SK-N-SH (cell line): ENCODE measurements around the gene MYPOP. TPM values are rescaled to one million over a fixed set of nuclear protein-coding genes. Genes with fewer than 3 reads are reported as not detected.

Experiments used
- CTCF ChIA-PET: fragments of 300-600, 350-600 bp; formaldehyde crosslinking; extraction: SDS; loops from one replicate; lab custom pipeline; 2021; lab: Yijun Ruan, JAX
- POLR2A ChIA-PET: fragments of 350-600 bp; sonication (Branson Sonifier 250); formaldehyde crosslinking; extraction: SDS; loops from one replicate; lab custom pipeline; 2020; ENCODE audit warnings: antibody characterized with exemption, inconsistent platforms; lab: Yijun Ruan, JAX
- DNase-seq: peaks from one replicate; pipeline ENCODE4 v3.0.0; 2012
- H2AFZ ChIP-seq: fragments of 200-600 bp; sonication (generic); 2 replicates; pipeline ENCODE4 v1.8.1; 2016; ENCODE audit warnings: antibody characterized with exemption, mild to moderate bottlenecking, low read depth
- H3F3A ChIP-seq: fragments of 200-600 bp; sonication (generic); replicated peaks from 2 replicates; pipeline ENCODE3; 2016; ENCODE audit warnings: antibody characterized with exemption, mild to moderate bottlenecking; ENCODE audit not compliant: insufficient read depth
- H3K27ac ChIP-seq, 2 experiments: fragments of 200-500 bp in 1 of 2; fragments of 200-600 bp in 1 of 2; sonication (Bioruptor generic) in 1 of 2; sonication (generic), shearing (Covaris generic) in 1 of 2; 2 replicates each; pipeline versions ENCODE4 v1.5.1 to v1.6.1; 2014 to 2016; ENCODE audit warnings: low read depth in 2 of 2, inconsistent platforms in 1 of 2, low read length in 1 of 2, mild to moderate bottlenecking in 1 of 2, mixed read lengths in 1 of 2
- H3K27me3 ChIP-seq: fragments of 200-600 bp; sonication (generic), shearing (Covaris generic); 2 replicates; pipeline ENCODE4 v1.6.1; 2016; ENCODE audit warnings: mixed run types; ENCODE audit not compliant: insufficient read depth
- H3K36me3 ChIP-seq, 2 experiments: fragments of 200-500 bp in 1 of 2; fragments of 200-600 bp in 1 of 2; sonication (Bioruptor generic) in 1 of 2; sonication (generic) in 1 of 2; replicated peaks in 1 of 2; 2 replicates each; pipeline versions ENCODE3 to v1.5.1; 2014 to 2016; ENCODE audit warnings: low read length in 1 of 2, mild to moderate bottlenecking in 1 of 2; ENCODE audit not compliant: insufficient read depth in 2 of 2, control insufficient read depth in 1 of 2
- H3K4me1 ChIP-seq, 2 experiments: fragments of 200-500 bp in 1 of 2; fragments of 200-600 bp in 1 of 2; sonication (Bioruptor generic) in 1 of 2; sonication (generic), shearing (Covaris generic) in 1 of 2; 2 replicates each; pipeline versions ENCODE4 v1.5.1 to v1.6.1; 2014 to 2016; ENCODE audit warnings: low read depth in 1 of 2, low read length in 1 of 2, mixed run types in 1 of 2; ENCODE audit not compliant: insufficient read depth in 2 of 2, control insufficient read depth in 1 of 2
- H3K4me2 ChIP-seq: fragments of 200-600 bp; sonication (generic), shearing (Covaris generic); 2 replicates; pipeline ENCODE4 v1.6.1; 2017; ENCODE audit warnings: mixed run types
- H3K4me3 ChIP-seq, 2 experiments: fragments of 200-500 bp in 1 of 2; fragments of 200-600 bp in 1 of 2; sonication (Bioruptor generic) in 1 of 2; sonication (generic), shearing (Covaris generic) in 1 of 2; 2 replicates each; pipeline versions ENCODE4 v1.5.1 to v1.8.1; 2014 to 2016; ENCODE audit warnings: low read depth in 2 of 2, inconsistent platforms in 1 of 2, low read length in 1 of 2, mild to moderate bottlenecking in 1 of 2, mixed read lengths in 1 of 2, moderate library complexity in 1 of 2
- H3K79me2 ChIP-seq: fragments of 200-600 bp; sonication (generic); 2 replicates; pipeline ENCODE4 v1.8.1; 2017; ENCODE audit warnings: mild to moderate bottlenecking; ENCODE audit not compliant: insufficient read depth
- H3K9ac ChIP-seq: fragments of 200-600 bp; sonication (generic); 2 replicates; pipeline ENCODE4 v1.6.1; 2017; ENCODE audit warnings: mixed run types
- H3K9me2 ChIP-seq: fragments of 200-600 bp; sonication (generic); 2 replicates; pipeline ENCODE4 v1.6.1; 2017; ENCODE audit warnings: mixed run types
- H3K9me3 ChIP-seq: fragments of 200-600 bp; sonication (generic); 2 replicates; pipeline ENCODE4 v1.6.1; 2017; ENCODE audit warnings: mixed run types, mild to moderate bottlenecking, moderate library complexity
- H4K20me1 ChIP-seq: fragments of 200-600 bp; sonication (generic); 2 replicates; pipeline ENCODE4 v1.6.1; 2017; ENCODE audit warnings: mild to moderate bottlenecking, mixed run types; ENCODE audit not compliant: insufficient read depth
- ELF1 ChIP-seq: IDR thresholded peaks from 2 replicates; pipeline ENCODE4 v1.4.0; 2012
- FOXJ3 ChIP-seq: sonication (generic); formaldehyde crosslinking; IDR thresholded peaks from 2 replicates; pipeline ENCODE4 v1.5.1; 2020; ENCODE audit warnings: mild to moderate bottlenecking, missing genetic modification reagents
- FOXM1 ChIP-seq: IDR thresholded peaks from 2 replicates; pipeline ENCODE4 v1.4.0; 2012; ENCODE audit warnings: low read depth, mild to moderate bottlenecking
- GABPA ChIP-seq: IDR thresholded peaks from 2 replicates; pipeline ENCODE4 v1.4.0; 2012; ENCODE audit warnings: low read depth, mild to moderate bottlenecking
- IRF3 ChIP-seq: fragments of 150-350 bp; IDR thresholded peaks from 2 replicates; pipeline ENCODE4 v1.6.1; 2016; ENCODE audit warnings: mild to moderate bottlenecking, low read depth, low read length
- JUND ChIP-seq: IDR thresholded peaks from 2 replicates; pipeline ENCODE4 v1.4.0; 2012
- MAX ChIP-seq: IDR thresholded peaks from 2 replicates; pipeline ENCODE4 v1.4.0; 2012; ENCODE audit warnings: low read depth
- MXI1 ChIP-seq: IDR thresholded peaks from 2 replicates; pipeline ENCODE4 v1.6.1; 2012; ENCODE audit warnings: mild to moderate bottlenecking, low read depth, low read length, improper control_type of control experiment
- NRF1 ChIP-seq: IDR thresholded peaks from 2 replicates; pipeline ENCODE4 v1.6.1; 2012; ENCODE audit warnings: low read depth, mild to moderate bottlenecking, low read length
- PBX3 ChIP-seq: IDR thresholded peaks from 2 replicates; pipeline ENCODE4; 2012
- POLR2AphosphoS5 ChIP-seq: IDR thresholded peaks from 2 replicates; pipeline ENCODE4 v1.6.1; 2012; ENCODE audit warnings: low read depth, low read length
- RAD21 ChIP-seq: IDR thresholded peaks from 2 replicates; pipeline ENCODE4 v1.6.1; 2012; ENCODE audit warnings: mild to moderate bottlenecking, low read length
- RCOR1 ChIP-seq: fragments of 150-350 bp; IDR thresholded peaks from 2 replicates; pipeline ENCODE4 v1.6.1; 2017; ENCODE audit warnings: antibody characterized with exemption, low read length
- RFX5 ChIP-seq: IDR thresholded peaks from 2 replicates; pipeline ENCODE4 v1.6.1; 2012; ENCODE audit warnings: mild to moderate bottlenecking, improper control_type of control experiment, low read length
- RXRA ChIP-seq: IDR thresholded peaks from 2 replicates; pipeline ENCODE4 v1.4.0; 2012; ENCODE audit warnings: low read depth, mild to moderate bottlenecking, borderline replicate concordance
- SIN3A ChIP-seq: IDR thresholded peaks from 2 replicates; pipeline ENCODE4 v1.6.1; 2012; ENCODE audit warnings: low read depth, mild to moderate bottlenecking, low read length, moderate library complexity, borderline replicate concordance
- TAF1 ChIP-seq: IDR thresholded peaks from 2 replicates; pipeline ENCODE4 v1.6.1; 2012; ENCODE audit warnings: low read depth, mild to moderate bottlenecking, low read length, moderate library complexity, borderline replicate concordance
- TEAD4 ChIP-seq: IDR thresholded peaks from 2 replicates; pipeline ENCODE4 v1.4.0; 2012; ENCODE audit warnings: mild to moderate bottlenecking, borderline replicate concordance; ENCODE audit not compliant: insufficient read depth
- USF2 ChIP-seq: fragments of 150-350 bp; IDR thresholded peaks from 2 replicates; pipeline ENCODE4 v1.6.1; 2017; ENCODE audit warnings: antibody characterized with exemption, low read length, low read depth, borderline replicate concordance
- WGBS: methylation state at CpG from one replicate; pipeline ENCODE4 v1.1.6; 2017; ENCODE audit warnings: low lambda C conversion rate; 5-methylcytosine and 5-hydroxymethylcytosine counted together
- polyA plus RNA-seq, 3 experiments: library from polyadenylated mRNA; depleted of rRNA; stranded (reverse); fragments of >200 nt; gene quantifications; 2 replicates each; pipeline ENCODE4 v1.2.3, GENCODE V29; 2012

MYPOP gene
- polyA plus RNA-seq, 1 of the 3 experiments (the other 2 are of a cell fraction) = 5.1 TPM

GRCh38 chr19:45866400-45867176, 35.8 kb downstream of the MYPOP start:
- H3K27ac ChIP-seq = no peak overlapping the region
- peaks cover 19% of the 10 kb centered on the region; the same call in 1 of the 2 replicates for H3K27me3 ChIP-seq
- peaks cover 0 to 4% of the 10 kb centered on the region in 2 experiments; a peak in 2 of 4 replicates for H3K4me1 ChIP-seq
- H3F3A ChIP-seq = peaks cover 18% of the 10 kb centered on the region
- TF ChIP-seq POLR2AphosphoS5 = no peak
- TF ChIP-seq FOXJ3 (CRISPR knock-in tag) = no peak
- no peak for TF ChIP-seq FOXM1
- TF ChIP-seq MXI1 = no peak
- no peak for TF ChIP-seq RAD21
- TF ChIP-seq, all 33 proteins: peak for 0
- POLR2A ChIA-PET = no interaction called here
- Histone ChIP-seq H3K4me3 (no peak overlapping the region), H3K9me3 (no peaks in the 10 kb centered on the region), H4K20me1 (no peaks in the 10 kb centered on the region), H3K36me3 (peaks cover 0 to 2% of the 10 kb centered on the region in 2 experiments), H3K9ac (no peak overlapping the region), H2AFZ (no peak overlapping the region), H3K9me2 (no peaks in the 10 kb centered on the region), H3K79me2 (peaks cover 13% of the 10 kb centered on the region), H3K4me2 (no peak overlapping the region)
- CTCF ChIA-PET = interaction anchor here (0.9 to 12.2 kb wide), 3 partner anchors 16 to 647 kb away, joined by 3 to 121 read pairs (median 4); partner anchors contain the start of gene IRF2BP1
- 54% methylated on average over 11 of the region's 11 CpGs for WGBS
- DNase-seq = no peak

- peaks cover 25% of the 10 kb centered on the region for H3K79me2 ChIP-seq
- no peak for DNase-seq
- H3K9me2 ChIP-seq = no peaks in the 10 kb centered on the region
- H3K27ac ChIP-seq = no peak overlapping the region
- TF ChIP-seq NRF1 (no peak), RFX5 (no peak), ELF1 (no peak), JUND (no peak), GABPA (no peak), SIN3A (no peak), RCOR1 (no peak), USF2 (no peak), RXRA (no peak), MXI1 (no peak), MAX (no peak), RAD21 (no peak), PBX3 (no peak), IRF3 (no peak), FOXJ3 (CRISPR knock-in tag) (no peak), TEAD4 (no peak), TAF1 (no peak)
- CTCF ChIA-PET = interaction anchor here (0.7 to 12.2 kb wide), 11 partner anchors 9 to 259 kb away, joined by 3 to 121 read pairs (median 6); partner anchors contain the start of genes IRF2BP1, MYPOP and SIX5
- no peak overlapping the region for H3K9ac ChIP-seq
- no peak overlapping the region for H2AFZ ChIP-seq
- peaks cover 0 to 6% of the 10 kb centered on the region in 2 experiments; a peak in 2 of 4 replicates for H3K4me1 ChIP-seq
- no peaks in the 10 kb centered on the region for H4K20me1 ChIP-seq
- POLR2A ChIA-PET = interaction anchor here (0.5 to 1.2 kb wide), 3 partner anchors 15 to 1384 kb away, joined by 3 read pairs; no protein-coding TSS in a partner anchor
- no peak overlapping the region for H3K4me3 ChIP-seq
- H3K4me2 ChIP-seq = no peak overlapping the region
- 58% methylated on average over 9 of the region's 9 CpGs for WGBS
- H3K36me3 ChIP-seq = peaks cover 0 to 13% of the 10 kb centered on the region in 2 experiments
- H3K27me3 ChIP-seq = peaks cover 19% of the 10 kb centered on the region; the same call in 1 of the 2 replicates
- no peaks in the 10 kb centered on the region for H3K9me3 ChIP-seq
- H3F3A ChIP-seq = peaks cover 16% of the 10 kb centered on the region
Observed at GRCh38 chr19:45865269-45865948, 37.0 kb downstream of the MYPOP start.
